ENCODE results near the gene ROBO1.

Gene ROBO1

GRCh38 chr3:78613421-78613879 lies 1154.3 kb downstream of the ROBO1 start:
- no peak for DNase-seq (ENCODE audit: low spot score)

- no peak for DNase-seq (ENCODE audit: low spot score)
Measured at GRCh38 chr3:78611278-78611677, 1156.5 kb downstream of the ROBO1 start.

- no peak for DNase-seq (ENCODE audit: low spot score)
Measured at GRCh38 chr3:78610462-78611125, 1157.2 kb downstream of the ROBO1 start.

GRCh38 chr3:78606756-78607155 lies 1161.0 kb downstream of the ROBO1 start:
- no peak for DNase-seq (ENCODE audit: low spot score)

- DNase-seq (ENCODE audit: low spot score) = no peak
Measured at GRCh38 chr3:78605178-78605577, 1162.6 kb downstream of the ROBO1 start.

- DNase-seq (ENCODE audit: low spot score) = no peak
Measured at GRCh38 chr3:78604341-78604740, 1163.5 kb downstream of the ROBO1 start.

GRCh38 chr3:78601249-78601648 lies 1166.5 kb downstream of the ROBO1 start:
- no peak for DNase-seq (ENCODE audit: low spot score)

- DNase-seq (ENCODE audit: low spot score) = no peak
Measured at GRCh38 chr3:78589778-78590177, 1178.0 kb downstream of the ROBO1 start.

- no peak for DNase-seq (ENCODE audit: low spot score)
Measured at GRCh38 chr3:78588906-78589621, 1178.7 kb downstream of the ROBO1 start.

GRCh38 chr3:78580681-78581080 lies 1187.1 kb downstream of the ROBO1 start:
- no peak for DNase-seq (ENCODE audit: low spot score)

- no peak for DNase-seq (ENCODE audit: low spot score)
Measured at GRCh38 chr3:78571486-78571885, 1196.3 kb downstream of the ROBO1 start.

GRCh38 chr3:78570496-78570895 lies 1197.3 kb downstream of the ROBO1 start:
- no peak for DNase-seq (ENCODE audit: low spot score)

GRCh38 chr3:78569804-78570203 lies 1198.0 kb downstream of the ROBO1 start:
- DNase-seq (ENCODE audit: low spot score) = no peak

GRCh38 chr3:78565712-78566111 lies 1202.1 kb downstream of the ROBO1 start:
- no peak for DNase-seq (ENCODE audit: low spot score)

- no peak for DNase-seq (ENCODE audit: low spot score)
Measured at GRCh38 chr3:78562328-78562727, 1205.5 kb downstream of the ROBO1 start.

Measured in LoVo (cell line).